ENCODE measurements around the gene KLK6.
"Not testable (repeated sequence)": the region's sequence is repeated elsewhere in the genome, so short reads cannot be mapped to it uniquely, and the experiment has no call there.

Gene KLK6

GRCh38 chr19:50994129-50994528, 24.7 kb upstream of the KLK6 start:
- in situ Hi-C loops (cut with MboI; ENCODE audit: low sequenced_read_pairs), result no loop called here

GRCh38 chr19:50992666-50993035, 23.3 kb upstream of the KLK6 start:
- in situ Hi-C loops (cut with MboI; ENCODE audit: low sequenced_read_pairs), result no loop called here

GRCh38 chr19:50984416-50984815, 15.0 kb upstream of the KLK6 start:
- in situ Hi-C loops (cut with MboI; ENCODE audit: low sequenced_read_pairs), result not testable (repeated sequence)

DNA sequence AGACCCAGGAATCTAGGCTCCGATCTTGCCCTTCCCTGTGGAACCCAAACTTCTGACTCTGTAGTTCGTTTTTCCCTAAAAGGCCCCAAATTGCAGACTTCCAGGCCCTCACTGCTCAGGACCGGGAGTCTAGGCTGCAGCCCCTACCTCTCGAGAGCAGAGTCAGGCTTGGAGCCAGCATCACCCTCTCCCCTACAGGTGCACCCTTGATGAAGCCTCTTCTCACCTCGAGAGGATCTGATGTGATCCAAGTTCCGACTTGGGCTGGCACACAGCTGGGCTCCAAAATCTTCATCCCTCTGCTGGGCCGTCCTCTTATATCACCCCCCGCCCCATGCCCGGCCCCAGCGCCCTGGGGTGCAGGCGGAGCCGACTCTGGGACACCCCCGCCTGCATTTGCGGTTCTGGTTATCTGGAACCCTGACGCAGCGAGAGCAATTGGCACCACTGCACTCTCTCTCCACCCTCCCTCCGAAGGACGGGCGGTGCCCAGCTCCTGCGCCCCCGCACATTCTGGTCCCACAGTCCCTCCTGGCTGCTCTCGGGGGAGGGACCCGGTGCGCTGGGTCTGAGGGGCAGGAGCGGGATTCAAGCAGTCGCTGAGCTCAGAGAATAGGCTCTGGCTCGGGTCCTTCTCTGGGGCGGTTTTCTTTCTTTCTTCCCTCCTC, 14.4 kb upstream of the KLK6 start, which contains the start of gene KLK7:
Gene KLK7, minus strand, starts transcription at position 293 of the 668 bp plus-strand sequence. CDS start 1,518 bp downstream, outside the sequence.
- in situ Hi-C loops (cut with MboI; ENCODE audit: low sequenced_read_pairs), result no loop called here

DNA sequence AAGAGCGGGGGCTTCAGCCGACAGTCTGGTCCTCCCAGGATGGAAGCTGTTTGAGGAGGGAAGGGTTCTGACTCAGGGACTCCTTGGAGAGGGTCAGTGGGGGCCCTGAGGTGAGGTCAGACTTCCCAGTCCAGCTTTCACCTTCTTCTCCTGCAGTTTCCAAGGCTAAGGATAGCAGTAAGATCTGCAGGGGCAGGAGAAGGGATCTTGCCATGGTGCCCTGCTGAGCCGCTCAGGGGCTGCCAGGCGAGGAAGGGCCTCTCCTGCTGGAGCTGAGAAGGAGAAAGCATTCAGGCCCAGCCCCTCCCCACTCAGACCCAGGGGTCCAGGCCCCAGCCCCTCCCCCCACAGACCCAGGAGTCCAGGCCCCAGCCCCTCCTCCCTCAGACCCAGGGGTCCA, 12.8 kb upstream of the KLK6 start:
- in situ Hi-C loops (cut with MboI; ENCODE audit: low sequenced_read_pairs), result no loop called here

DNA sequence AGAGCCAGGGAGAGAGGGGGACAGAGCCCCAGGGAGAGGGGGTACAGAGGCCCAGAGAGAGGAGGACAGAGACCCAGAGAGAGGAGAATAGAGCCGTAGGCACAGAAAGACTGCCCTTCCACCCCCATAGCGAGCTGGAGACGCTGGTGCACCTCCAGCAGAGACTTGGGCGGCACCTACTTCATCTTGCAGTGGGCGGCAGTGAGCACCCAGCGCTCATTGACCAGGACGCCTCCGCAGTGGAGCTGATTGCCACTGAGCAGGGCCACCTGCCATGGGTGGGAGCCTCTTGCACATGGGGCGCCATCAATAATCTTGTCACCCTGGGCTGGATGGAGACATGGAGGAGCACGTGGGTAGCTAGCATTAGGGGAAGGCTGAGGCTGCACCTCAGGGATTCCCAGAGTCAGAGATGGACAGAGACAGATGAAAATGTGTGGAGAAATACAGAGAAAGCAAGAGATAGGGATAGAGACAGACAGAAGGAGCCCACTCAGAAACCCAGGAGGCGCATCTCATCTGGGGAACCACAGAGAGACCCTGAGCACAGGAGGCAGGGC, 12.3 kb upstream of the KLK6 start:
- in situ Hi-C loops (cut with MboI; ENCODE audit: low sequenced_read_pairs), result no loop called here

- in situ Hi-C loops (cut with MboI; ENCODE audit: low sequenced_read_pairs), result no loop called here
These were observed 10.8 kb upstream of the KLK6 start for GRCh38 chr19:50980208-50980607.

GRCh38 chr19:50979758-50980157, 10.4 kb upstream of the KLK6 start:
- in situ Hi-C loops (cut with MboI; ENCODE audit: low sequenced_read_pairs), result no loop called here

DNA sequence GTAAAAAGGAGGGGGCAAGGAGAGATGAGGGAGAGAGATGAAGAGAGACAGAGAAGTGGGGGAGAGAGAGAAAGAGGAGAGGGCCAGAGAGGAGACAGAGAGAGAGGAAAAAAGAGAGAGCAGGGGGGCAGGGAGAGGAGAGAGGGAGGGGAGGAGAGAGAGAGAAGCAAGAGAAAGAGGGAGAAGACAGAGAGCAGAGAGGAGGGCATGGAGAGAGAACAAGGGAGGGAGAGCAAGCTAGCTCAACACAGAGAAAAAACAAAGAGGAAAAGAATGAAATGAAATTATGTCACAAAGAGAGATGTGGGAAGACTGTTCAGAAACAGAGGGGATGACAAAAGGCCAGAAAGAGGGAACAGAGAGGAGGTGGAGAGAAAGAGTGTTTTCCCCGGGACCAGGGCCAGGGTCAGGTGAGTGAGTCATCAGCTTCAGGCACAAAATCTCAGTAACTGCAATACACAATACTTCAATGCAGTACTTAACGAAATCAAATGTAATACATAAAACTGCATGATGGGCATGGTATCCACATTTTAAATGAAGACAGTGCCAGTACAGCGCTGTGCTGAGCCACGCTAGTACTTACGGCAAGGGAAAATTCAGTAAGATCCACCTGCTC, 9.5 kb upstream of the KLK6 start:
- in situ Hi-C loops (cut with MboI; ENCODE audit: low sequenced_read_pairs), result no loop called here

- in situ Hi-C loops (cut with MboI; ENCODE audit: low sequenced_read_pairs), result no loop called here
These were observed 8.2 kb upstream of the KLK6 start for GRCh38 chr19:50977626-50978025.

DNA sequence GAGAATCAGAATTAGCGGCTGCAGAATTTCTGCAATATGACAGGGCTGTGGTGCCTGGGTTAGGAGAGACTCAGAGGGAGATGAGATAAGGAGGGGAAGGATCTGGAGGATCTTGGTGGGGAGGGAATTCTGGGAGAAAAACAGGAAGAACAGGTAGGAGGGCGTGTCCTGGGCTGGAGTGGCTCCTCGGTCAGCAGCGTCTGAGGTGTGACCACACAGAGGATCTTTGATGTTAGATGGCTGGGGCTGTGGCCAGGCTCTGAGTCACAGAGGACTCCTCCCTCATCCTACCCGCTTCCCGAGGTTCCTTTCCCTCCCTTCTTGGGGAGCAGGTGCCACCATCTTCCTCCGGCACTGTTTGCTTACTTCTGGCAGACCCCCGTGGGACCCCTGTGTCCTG, 6.4 kb upstream of the KLK6 start:
- in situ Hi-C loops (cut with MboI; ENCODE audit: low sequenced_read_pairs), result no loop called here

DNA sequence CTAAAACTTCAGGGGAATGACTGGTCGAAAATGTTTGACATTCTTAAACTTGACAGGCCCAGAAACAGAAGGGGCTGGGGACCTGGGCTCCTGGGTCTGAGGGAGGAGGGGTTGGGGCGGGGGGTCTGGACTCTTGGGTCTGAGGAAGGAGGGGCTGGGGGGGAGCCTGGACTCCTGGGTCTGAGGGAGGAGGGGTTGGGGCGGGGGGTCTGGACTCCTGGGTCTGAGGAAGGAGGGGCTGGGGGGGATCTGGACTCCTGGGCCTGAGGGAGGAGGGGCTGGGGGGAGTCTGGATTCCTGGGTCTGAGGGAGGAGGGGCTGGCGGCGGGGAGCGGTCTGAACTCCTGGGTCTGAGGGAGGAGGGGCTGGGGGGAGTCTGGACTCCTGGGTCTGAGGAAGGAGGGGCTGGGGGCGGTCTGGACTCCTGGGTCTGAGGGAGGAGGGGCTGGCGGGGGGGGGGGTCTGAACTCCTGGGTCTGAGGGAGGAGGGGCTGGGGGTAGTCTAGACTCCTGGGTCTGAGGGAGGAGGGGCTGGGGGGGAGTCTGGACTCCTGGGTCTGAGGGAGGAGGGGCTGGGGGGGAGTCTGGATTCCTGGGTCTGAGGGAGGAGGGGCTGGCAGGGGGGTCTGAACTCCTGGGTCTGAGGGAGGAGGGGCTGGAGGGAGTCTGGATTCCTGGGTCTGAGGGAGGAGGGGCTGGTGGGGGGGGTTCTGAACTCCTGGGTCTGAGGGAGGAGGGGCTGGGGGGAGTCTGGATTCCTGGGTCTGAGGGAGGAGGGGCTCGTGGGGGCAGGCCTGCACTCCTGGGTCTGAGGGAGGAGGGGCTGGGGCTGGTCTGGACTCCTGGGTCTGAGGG, 5.5 kb upstream of the KLK6 start:
- in situ Hi-C loops (cut with MboI; ENCODE audit: low sequenced_read_pairs), result no loop called here

- in situ Hi-C loops (cut with MboI; ENCODE audit: low sequenced_read_pairs), result no loop called here
These were observed 3.5 kb upstream of the KLK6 start for GRCh38 chr19:50972795-50973376.

- in situ Hi-C loops (cut with MboI; ENCODE audit: low sequenced_read_pairs), result not testable (repeated sequence)
These were observed 419 bp upstream of the KLK6 start for GRCh38 chr19:50969810-50970209.

GRCh38 chr19:50968716-50969412, 527 bp downstream of the KLK6 start:
- in situ Hi-C loops (cut with MboI; ENCODE audit: low sequenced_read_pairs), result no loop called here

- in situ Hi-C loops (cut with MboI; ENCODE audit: low sequenced_read_pairs), result no loop called here
These were observed 1.3 kb downstream of the KLK6 start for GRCh38 chr19:50967929-50968715.

DNA sequence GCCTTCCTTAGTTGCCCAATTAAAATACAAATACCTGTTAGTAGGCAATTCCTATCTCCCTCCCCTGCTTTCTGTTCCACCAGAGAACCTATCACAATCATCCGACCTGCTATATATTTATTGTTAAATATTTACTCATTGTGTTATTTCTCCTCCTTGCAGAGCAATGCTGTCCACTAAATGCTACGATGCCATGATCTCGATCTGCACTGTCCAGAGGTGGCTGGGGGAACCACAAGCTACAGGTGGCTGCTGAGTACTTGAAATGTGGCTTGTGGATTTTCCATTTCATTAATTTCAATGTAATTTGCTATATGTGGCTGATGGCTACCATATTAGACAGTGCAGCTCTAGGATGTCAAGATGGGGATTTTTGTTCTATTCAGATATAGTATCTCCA, 5.1 kb downstream of the KLK6 start:
- in situ Hi-C loops (cut with MboI; ENCODE audit: low sequenced_read_pairs), result no loop called here

DNA sequence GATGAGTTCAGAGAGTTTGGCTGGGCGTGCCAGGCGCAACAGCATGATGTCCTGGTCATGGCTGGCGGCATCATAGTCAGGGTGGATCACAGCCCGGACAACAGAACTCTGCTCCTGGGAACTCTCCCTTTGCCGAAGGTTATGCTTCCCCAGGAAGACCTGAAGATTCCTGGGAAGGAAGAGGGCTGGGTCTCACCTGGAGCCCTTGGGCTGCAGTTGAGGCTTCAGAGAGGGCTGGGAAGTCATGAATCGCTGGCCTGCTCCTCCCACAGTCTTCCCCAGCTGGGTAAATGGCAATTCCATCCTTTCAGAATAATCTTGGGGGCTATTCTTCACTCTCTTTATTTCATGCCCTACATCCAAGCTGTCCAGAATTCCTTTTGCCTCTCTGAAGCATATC, 6.0 kb downstream of the KLK6 start:
- in situ Hi-C loops (cut with MboI; ENCODE audit: low sequenced_read_pairs), result no loop called here

- in situ Hi-C loops (cut with MboI; ENCODE audit: low sequenced_read_pairs), result no loop called here
These were observed 7.1 kb downstream of the KLK6 start for GRCh38 chr19:50962245-50962644.
